ENCODE data around the gene LRP2.

- TF ChIP-seq POLR2AphosphoS5 (IDR thresholded peaks at IDR 0.05; ENCODE audit: borderline replicate concordance, low read depth, low read length) (no peak), EZH2 (IDR thresholded peaks at IDR 0.05) (no peak), FOXP2 (optimal IDR thresholded peaks at IDR 0.05; ENCODE audit: control extremely low read depth, extremely low read length, insufficient read depth) (no peak)
Observed at GRCh38 chr2:169200756-169201155, 161.6 kb downstream of the LRP2 start.

All from SK-N-MC (cell line).